NT2/D1 (cell line): ENCODE measurements around the gene NPLOC4.

Experiments used
- DNase-seq: peaks from one replicate; pipeline ENCODE4 v3.0.0-alpha.2; 2011; ENCODE audit warnings: low read depth, low spot score
- H3K27me3 ChIP-seq: 2 replicates; pipeline ENCODE4 v1.6.0; 2011; ENCODE audit warnings: mild to moderate bottlenecking; ENCODE audit not compliant: insufficient read length, insufficient read depth
- H3K36me3 ChIP-seq: 2 replicates; pipeline ENCODE4 v1.6.1; 2011; ENCODE audit warnings: mild to moderate bottlenecking, low read length, mixed read lengths; ENCODE audit not compliant: insufficient read depth, insufficient read length
- H3K4me1 ChIP-seq: 2 replicates; pipeline ENCODE4 v1.5.1; 2011; ENCODE audit not compliant: insufficient read depth, insufficient read length
- H3K4me3 ChIP-seq: 2 replicates; pipeline ENCODE4 v1.5.1; 2011; ENCODE audit warnings: low read depth; ENCODE audit not compliant: insufficient read length
- H3K9ac ChIP-seq: 2 replicates; pipeline ENCODE4 v1.6.0; 2011; ENCODE audit warnings: low read depth; ENCODE audit not compliant: insufficient read length
- H3K9me3 ChIP-seq: 2 replicates; pipeline ENCODE4 v1.5.1; 2011; ENCODE audit warnings: mild to moderate bottlenecking, low read length; ENCODE audit not compliant: insufficient read depth
- SUZ12 ChIP-seq: IDR thresholded peaks from 2 replicates; pipeline ENCODE4 v1.6.1; 2011; ENCODE audit not compliant: insufficient read length, insufficient read depth; ENCODE audit errors: extremely low read depth
- YY1 ChIP-seq: IDR thresholded peaks from 2 replicates; pipeline ENCODE4 v1.6.1; 2011; ENCODE audit not compliant: insufficient read length, insufficient read depth
- ZNF274 ChIP-seq: IDR thresholded peaks from 2 replicates; pipeline ENCODE4 v1.6.1; 2011; ENCODE audit warnings: mild to moderate bottlenecking, low read depth, low read length

Gene NPLOC4

GRCh38 chr17:81578561-81579225 is 58.2 kb downstream of the NPLOC4 start:
- H3K27me3 ChIP-seq = no peaks in the 10 kb centered on the region
- H3K9me3 ChIP-seq = no peaks in the 10 kb centered on the region
- peaks cover 15% of the 10 kb centered on the region for H3K4me1 ChIP-seq
- TF ChIP-seq ZNF274 = no peak
- TF ChIP-seq YY1 = no peak
- no peak for TF ChIP-seq SUZ12
- H3K4me3 ChIP-seq = no peak overlapping the region
- DNase-seq = no peak
- no peak overlapping the region for H3K9ac ChIP-seq
- H3K36me3 ChIP-seq = peaks cover 94% of the 10 kb centered on the region

- TF ChIP-seq ZNF274 (no peak), YY1 (no peak), SUZ12 (no peak)
- no peak overlapping the region for H3K4me3 ChIP-seq
- no peaks in the 10 kb centered on the region for H3K27me3 ChIP-seq
- no peaks in the 10 kb centered on the region for H3K9me3 ChIP-seq
- H3K9ac ChIP-seq = no peak overlapping the region
- H3K36me3 ChIP-seq = peaks cover 94% of the 10 kb centered on the region
- peaks cover 15% of the 10 kb centered on the region for H3K4me1 ChIP-seq
- no peak for DNase-seq
Measured at GRCh38 chr17:81578038-81578441, 58.9 kb downstream of the NPLOC4 start.

GRCh38 chr17:81577278-81578000 is 59.5 kb downstream of the NPLOC4 start:
- Histone ChIP-seq H3K36me3 (peaks cover 94% of the 10 kb centered on the region), H3K9ac (no peak overlapping the region), H3K4me3 (no peak overlapping the region), H3K27me3 (no peaks in the 10 kb centered on the region), H3K4me1 (peaks cover 15% of the 10 kb centered on the region), H3K9me3 (no peaks in the 10 kb centered on the region)
- TF ChIP-seq ZNF274 (no peak), YY1 (no peak), SUZ12 (no peak)
- DNase-seq = no peak

- H3K27me3 ChIP-seq = no peaks in the 10 kb centered on the region
- no peak overlapping the region for H3K9ac ChIP-seq
- TF ChIP-seq YY1 (no peak), SUZ12 (no peak), ZNF274 (no peak)
- H3K36me3 ChIP-seq = peaks cover 91% of the 10 kb centered on the region
- peaks cover 15% of the 10 kb centered on the region for H3K4me1 ChIP-seq
- no peaks in the 10 kb centered on the region for H3K9me3 ChIP-seq
- no peak overlapping the region for H3K4me3 ChIP-seq
- no peak for DNase-seq
Measured at GRCh38 chr17:81576621-81577277, 60.2 kb downstream of the NPLOC4 start.

GRCh38 chr17:81575836-81576235 is 61.1 kb downstream of the NPLOC4 start:
- H3K4me3 ChIP-seq = no peak overlapping the region
- H3K36me3 ChIP-seq = peaks cover 94% of the 10 kb centered on the region
- H3K4me1 ChIP-seq = peaks cover 15% of the 10 kb centered on the region
- DNase-seq = no peak
- no peak for TF ChIP-seq SUZ12
- no peaks in the 10 kb centered on the region for H3K27me3 ChIP-seq
- no peak overlapping the region for H3K9ac ChIP-seq
- no peaks in the 10 kb centered on the region for H3K9me3 ChIP-seq

GRCh38 chr17:81574643-81574956 is 62.3 kb downstream of the NPLOC4 start:
- Histone ChIP-seq H3K9ac (no peak overlapping the region), H3K4me1 (peaks cover 6% of the 10 kb centered on the region), H3K36me3 (peaks cover 94% of the 10 kb centered on the region), H3K9me3 (no peaks in the 10 kb centered on the region), H3K4me3 (no peak overlapping the region), H3K27me3 (no peaks in the 10 kb centered on the region)
- DNase-seq = no peak
- no peak for TF ChIP-seq YY1
- no peak for TF ChIP-seq SUZ12
- no peak for TF ChIP-seq ZNF274

- H3K27me3 ChIP-seq = no peaks in the 10 kb centered on the region
- no peak for DNase-seq
- H3K4me1 ChIP-seq = peaks cover 5% of the 10 kb centered on the region
- no peak overlapping the region for H3K4me3 ChIP-seq
- peaks cover 94% of the 10 kb centered on the region for H3K36me3 ChIP-seq
- H3K9me3 ChIP-seq = no peaks in the 10 kb centered on the region
- no peak for TF ChIP-seq YY1
- TF ChIP-seq SUZ12 = no peak
- no peak for TF ChIP-seq ZNF274
- H3K9ac ChIP-seq = no peak overlapping the region
Measured at GRCh38 chr17:81573794-81574642, 62.9 kb downstream of the NPLOC4 start.
